HG03060 (cell line): ENCODE data around the gene ZNF485.

Source experiments
- ATAC-seq: cut with Tn5 transposase; IDR thresholded peaks from one replicate; pipeline ENCODE4 v1.9.1; 2021; ENCODE audit warnings: low read depth, moderate number of reproducible peaks; ENCODE audit not compliant: unreplicated experiment

The ZNF485 gene

GRCh38 chr10:43666552-43666951, 60.3 kb downstream of the ZNF485 start:
- no peak for ATAC-seq

- ATAC-seq: no peak
Measured at GRCh38 chr10:43667317-43667731, 61.1 kb downstream of the ZNF485 start.
